Tibial artery (tissue), 4 donors: Measurements from ENCODE around the gene TMOD2.

Experiments used
- DNase-seq, 2 donors: peaks; one replicate each; pipeline ENCODE4 v3.0.0-alpha.2; 2019
- H3K27ac ChIP-seq, 2 donors: fragments of 200-600 bp; sonication (generic) in 1 of 2; 1 replicate in 1 of 2; 2 replicates in 1 of 2; pipeline ENCODE4 v1.5.1; 2018 to 2019; ENCODE audit warnings: mild to moderate bottlenecking in 1 of 2
- H3K27me3 ChIP-seq, 2 donors: fragments of 200-600 bp; sonication (generic) in 1 of 2; one replicate each; pipeline versions ENCODE4 v1.5.1 to v1.6.0; 2016 to 2019
- H3K36me3 ChIP-seq, 3 donors: fragments of 200-600 bp; sonication (generic) in 2 of 3; one replicate each; pipeline ENCODE4 v1.5.1; 2016 to 2019; ENCODE audit warnings: mild to moderate bottlenecking in 2 of 3
- H3K4me1 ChIP-seq, 4 donors: fragments of 200-600 bp; sonication (generic) in 2 of 4; 1 replicate in 3 of 4; 2 replicates in 1 of 4; pipeline ENCODE4 v1.5.1; 2016 to 2019
- H3K4me3 ChIP-seq, 2 donors: fragments of 200-600 bp; sonication (generic) in 1 of 2; 1 replicate in 1 of 2; 2 replicates in 1 of 2; pipeline ENCODE4 v1.5.1; 2018 to 2019; ENCODE audit warnings: mild to moderate bottlenecking in 2 of 2
- H3K9me3 ChIP-seq, 3 donors: fragments of 200-600 bp; sonication (generic) in 1 of 3; one replicate each; pipeline ENCODE4 v1.5.1; 2016 to 2019
- CTCF ChIP-seq, 2 experiments: fragments of 200-600 bp in 1 of 2; fragments of 450-650 bp in 1 of 2; IDR thresholded peaks; one replicate each; pipeline ENCODE4 v1.5.1; 2017 to 2019; ENCODE audit warnings: antibody characterized with exemption in 2 of 2, mild to moderate bottlenecking in 1 of 2, moderate library complexity in 1 of 2
- intact Hi-C: fragments of 100-400 bp; cut with DNase I; formaldehyde crosslinking; loops from one replicate; pipeline ENCODE4 v1.15.0; 2023; ENCODE audit warnings: low total_unique reads

TMOD2 gene

GRCh38 chr15:51853998-51854397, 102.6 kb downstream of the TMOD2 start:
- Histone ChIP-seq H3K4me1 (peaks cover 0 to 42% (median 7%) of the 10 kb centered on the region in 4 donors), H3K27me3 (no peaks in the 10 kb centered on the region), H3K27ac (no peak overlapping the region), H3K9me3 (no peaks in the 10 kb centered on the region), H3K4me3 (no peak overlapping the region), H3K36me3 (no peaks in the 10 kb centered on the region)
- no peak for TF ChIP-seq CTCF (IDR thresholded peaks at IDR 0.05)
- intact Hi-C loops, result no loop called here
- no peak for DNase-seq

- Histone ChIP-seq H3K4me3 (no peak overlapping the region), H3K36me3 (no peaks in the 10 kb centered on the region), H3K27ac (no peak overlapping the region), H3K27me3 (no peaks in the 10 kb centered on the region), H3K9me3 (no peaks in the 10 kb centered on the region), H3K4me1 (peaks cover 0 to 35% (median 0%) of the 10 kb centered on the region in 4 donors)
- no peak for DNase-seq
- TF ChIP-seq CTCF (IDR thresholded peaks at IDR 0.05), result no peak
- intact Hi-C loops, result no loop called here
These were observed 104.2 kb downstream of the TMOD2 start for GRCh38 chr15:51855612-51856011.

GRCh38 chr15:51856714-51857380, 105.5 kb downstream of the TMOD2 start:
- Histone ChIP-seq H3K36me3 (no peaks in the 10 kb centered on the region), H3K4me1 (peaks cover 0 to 35% (median 0%) of the 10 kb centered on the region in 4 donors), H3K27me3 (no peaks in the 10 kb centered on the region), H3K9me3 (no peaks in the 10 kb centered on the region), H3K4me3 (no peak overlapping the region), H3K27ac (no peak overlapping the region)
- intact Hi-C loops, result no loop called here
- TF ChIP-seq CTCF (IDR thresholded peaks at IDR 0.05), result no peak
- DNase-seq, result no peak

GRCh38 chr15:51861557-51862359, 110.4 kb downstream of the TMOD2 start:
- peaks cover 0 to 6% (median 0%) of the 10 kb centered on the region in 4 donors for H3K4me1 ChIP-seq
- H3K9me3 ChIP-seq, result no peaks in the 10 kb centered on the region
- DNase-seq, result no peak
- H3K4me3 ChIP-seq, result no peak overlapping the region
- intact Hi-C loops, result no loop called here
- peaks cover 13 to 21% (median 17%) of the 10 kb centered on the region in 3 donors for H3K36me3 ChIP-seq
- TF ChIP-seq CTCF (IDR thresholded peaks at IDR 0.05), result no peak
- H3K27me3 ChIP-seq, result no peaks in the 10 kb centered on the region
- H3K27ac ChIP-seq, result no peak overlapping the region

- no peaks in the 10 kb centered on the region for H3K27me3 ChIP-seq
- H3K36me3 ChIP-seq, result peaks cover 13 to 22% (median 21%) of the 10 kb centered on the region in 3 donors
- no peaks in the 10 kb centered on the region for H3K4me1 ChIP-seq
- no peak overlapping the region for H3K4me3 ChIP-seq
- H3K9me3 ChIP-seq, result no peaks in the 10 kb centered on the region
- H3K27ac ChIP-seq, result no peak overlapping the region
- intact Hi-C loops, result no loop called here
- TF ChIP-seq CTCF (IDR thresholded peaks at IDR 0.05), result no peak
- DNase-seq, result no peak
These were observed 111.7 kb downstream of the TMOD2 start for GRCh38 chr15:51863131-51863530.
